ENCODE data around the gene SCN11A.

DNA sequence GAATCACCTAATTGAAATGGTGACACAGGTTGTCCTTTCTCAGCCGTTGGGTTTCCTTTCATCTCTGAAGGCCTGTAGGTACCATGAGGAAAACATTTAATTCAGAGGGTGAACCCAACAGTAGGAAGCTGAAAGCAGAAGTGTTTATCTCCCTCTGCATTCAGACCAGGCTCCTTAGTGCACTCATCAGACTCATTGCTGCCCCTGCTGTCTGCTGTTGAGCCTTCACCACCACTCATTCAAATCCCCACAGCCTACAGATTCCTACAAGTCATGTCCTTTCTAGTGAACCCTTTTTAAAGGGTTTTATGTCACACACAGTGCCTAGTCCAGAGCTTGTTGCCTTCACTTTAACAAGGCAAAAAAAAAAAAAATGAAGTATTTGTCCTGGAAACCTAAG lies 13.5 kb upstream of the SCN11A start:
- TF ChIP-seq, protein P1, sequence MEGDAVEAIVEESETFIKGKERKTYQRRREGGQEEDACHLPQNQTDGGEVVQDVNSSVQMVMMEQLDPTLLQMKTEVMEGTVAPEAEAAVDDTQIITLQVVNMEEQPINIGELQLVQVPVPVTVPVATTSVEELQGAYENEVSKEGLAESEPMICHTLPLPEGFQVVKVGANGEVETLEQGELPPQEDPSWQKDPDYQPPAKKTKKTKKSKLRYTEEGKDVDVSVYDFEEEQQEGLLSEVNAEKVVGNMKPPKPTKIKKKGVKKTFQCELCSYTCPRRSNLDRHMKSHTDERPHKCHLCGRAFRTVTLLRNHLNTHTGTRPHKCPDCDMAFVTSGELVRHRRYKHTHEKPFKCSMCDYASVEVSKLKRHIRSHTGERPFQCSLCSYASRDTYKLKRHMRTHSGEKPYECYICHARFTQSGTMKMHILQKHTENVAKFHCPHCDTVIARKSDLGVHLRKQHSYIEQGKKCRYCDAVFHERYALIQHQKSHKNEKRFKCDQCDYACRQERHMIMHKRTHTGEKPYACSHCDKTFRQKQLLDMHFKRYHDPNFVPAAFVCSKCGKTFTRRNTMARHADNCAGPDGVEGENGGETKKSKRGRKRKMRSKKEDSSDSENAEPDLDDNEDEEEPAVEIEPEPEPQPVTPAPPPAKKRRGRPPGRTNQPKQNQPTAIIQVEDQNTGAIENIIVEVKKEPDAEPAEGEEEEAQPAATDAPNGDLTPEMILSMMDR (IDR thresholded peaks at IDR 0.05), result peak; percentile 65
- TF ChIP-seq, protein P2, sequence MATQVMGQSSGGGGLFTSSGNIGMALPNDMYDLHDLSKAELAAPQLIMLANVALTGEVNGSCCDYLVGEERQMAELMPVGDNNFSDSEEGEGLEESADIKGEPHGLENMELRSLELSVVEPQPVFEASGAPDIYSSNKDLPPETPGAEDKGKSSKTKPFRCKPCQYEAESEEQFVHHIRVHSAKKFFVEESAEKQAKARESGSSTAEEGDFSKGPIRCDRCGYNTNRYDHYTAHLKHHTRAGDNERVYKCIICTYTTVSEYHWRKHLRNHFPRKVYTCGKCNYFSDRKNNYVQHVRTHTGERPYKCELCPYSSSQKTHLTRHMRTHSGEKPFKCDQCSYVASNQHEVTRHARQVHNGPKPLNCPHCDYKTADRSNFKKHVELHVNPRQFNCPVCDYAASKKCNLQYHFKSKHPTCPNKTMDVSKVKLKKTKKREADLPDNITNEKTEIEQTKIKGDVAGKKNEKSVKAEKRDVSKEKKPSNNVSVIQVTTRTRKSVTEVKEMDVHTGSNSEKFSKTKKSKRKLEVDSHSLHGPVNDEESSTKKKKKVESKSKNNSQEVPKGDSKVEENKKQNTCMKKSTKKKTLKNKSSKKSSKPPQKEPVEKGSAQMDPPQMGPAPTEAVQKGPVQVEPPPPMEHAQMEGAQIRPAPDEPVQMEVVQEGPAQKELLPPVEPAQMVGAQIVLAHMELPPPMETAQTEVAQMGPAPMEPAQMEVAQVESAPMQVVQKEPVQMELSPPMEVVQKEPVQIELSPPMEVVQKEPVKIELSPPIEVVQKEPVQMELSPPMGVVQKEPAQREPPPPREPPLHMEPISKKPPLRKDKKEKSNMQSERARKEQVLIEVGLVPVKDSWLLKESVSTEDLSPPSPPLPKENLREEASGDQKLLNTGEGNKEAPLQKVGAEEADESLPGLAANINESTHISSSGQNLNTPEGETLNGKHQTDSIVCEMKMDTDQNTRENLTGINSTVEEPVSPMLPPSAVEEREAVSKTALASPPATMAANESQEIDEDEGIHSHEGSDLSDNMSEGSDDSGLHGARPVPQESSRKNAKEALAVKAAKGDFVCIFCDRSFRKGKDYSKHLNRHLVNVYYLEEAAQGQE (IDR thresholded peaks at IDR 0.05; ENCODE audit: insufficient read depth in 1 of 2, low read depth in 2 of 2, low read length in 1 of 2), result no peak
- TF ChIP-seq POLR2AphosphoS5 (IDR thresholded peaks at IDR 0.05; ENCODE audit: low read depth, low read length), result no peak
- TF ChIP-seq SIN3A (IDR thresholded peaks at IDR 0.05; ENCODE audit: borderline replicate concordance, insufficient read depth, low read depth, low read length), result no peak
- no peak for TF ChIP-seq TCF7L2 (IDR thresholded peaks at IDR 0.05; ENCODE audit: low read depth, low read length)
